D721Med (cell line): ENCODE data around the gene ARVCF.
A peak's percentile ranks its signal among the peaks of the same experiment; 100 is the strongest.

ENCODE experiments used
- DNase-seq: peaks from one replicate; pipeline ENCODE4 v3.0.0; 2011; ENCODE audit warnings: low spot score; ENCODE audit not compliant: insufficient read length
- FAIRE-seq: peaks from 2 replicates; lab custom pipeline; 2011; peaks lifted over from hg19 to GRCh38; lab: Jason Lieb, UNC
- CTCF ChIP-seq: IDR thresholded peaks from 2 replicates; pipeline ENCODE4 v1.5.1; 2012; ENCODE audit warnings: mild to moderate bottlenecking, control low read depth; ENCODE audit not compliant: insufficient read depth; ENCODE audit errors: missing control alignments

The ARVCF gene

GRCh38 chr22:20062043-20062765 lies 45.6 kb upstream of the ARVCF start:
- FAIRE-seq (no peak), DNase-seq (no peak)
- no peak for TF ChIP-seq CTCF

GRCh38 chr22:20061481-20061861 lies 44.8 kb upstream of the ARVCF start:
- FAIRE-seq (no peak), DNase-seq (no peak)
- no peak for TF ChIP-seq CTCF

- peak; percentile 13 for TF ChIP-seq CTCF
These were observed 44.3 kb upstream of the ARVCF start for GRCh38 chr22:20060700-20061480.

GRCh38 chr22:20058989-20059770 lies 42.6 kb upstream of the ARVCF start:
- FAIRE-seq = no peak
- DNase-seq = no peak
- TF ChIP-seq CTCF = no peak

More at GRCh38 chr22:20060700-20061480, 44.3 kb upstream of the ARVCF start:
- DNase-seq (no peak), FAIRE-seq (no peak)

GRCh38 chr22:20057596-20058268 lies 41.1 kb upstream of the ARVCF start:
- no peak for DNase-seq
- no peak for TF ChIP-seq CTCF
- FAIRE-seq = no peak

- FAIRE-seq (no peak), DNase-seq (no peak)
- no peak for TF ChIP-seq CTCF
These were observed 40.2 kb upstream of the ARVCF start for GRCh38 chr22:20056696-20057386.
